Endodermal cell (in vitro differentiated cells): ENCODE measurements around the gene RIMBP2. TPM values are rescaled to one million over a fixed set of nuclear protein-coding genes. Genes with fewer than 3 reads are reported as not detected.

ENCODE experiments used
- DNase-seq: peaks from one replicate; pipeline ENCODE4 v3.0.0-alpha.2; 2017
- H3K27ac ChIP-seq: 2 replicates; pipeline ENCODE4 v1.5.1; 2013; ENCODE audit warnings: mild to moderate bottlenecking, low read depth, low read length, moderate library complexity
- H3K27me3 ChIP-seq: 2 replicates; pipeline ENCODE4 v1.6.1; 2013; ENCODE audit warnings: mild to moderate bottlenecking, low read length, moderate library complexity; ENCODE audit not compliant: insufficient read depth, control insufficient read depth, poor library complexity, severe bottlenecking
- H3K36me3 ChIP-seq: 2 replicates; pipeline ENCODE4 v1.7.0; 2013; ENCODE audit warnings: mild to moderate bottlenecking, low read length, moderate library complexity; ENCODE audit not compliant: control insufficient read depth, insufficient read depth
- H3K4me1 ChIP-seq: one replicate; pipeline ENCODE4 v1.7.0; 2013; ENCODE audit warnings: low read length; ENCODE audit not compliant: control insufficient read depth, insufficient read depth
- H3K4me3 ChIP-seq: 2 replicates; pipeline ENCODE4 v1.5.1; 2013; ENCODE audit warnings: mild to moderate bottlenecking, low read length, moderate library complexity
- H3K9ac ChIP-seq: 2 replicates; pipeline ENCODE4 v1.6.1; 2013; ENCODE audit warnings: mild to moderate bottlenecking, low read length, moderate library complexity; ENCODE audit not compliant: poor library complexity, severe bottlenecking; ENCODE audit errors: extremely low read depth
- H3K9me3 ChIP-seq: 2 replicates; pipeline ENCODE4 v1.6.1; 2013; ENCODE audit warnings: mild to moderate bottlenecking, low read length, moderate library complexity; ENCODE audit not compliant: control insufficient read depth
- H3K27ac Mint-ChIP-seq: 2 replicates; pipeline ENCODE4 v1.8.0; 2020; ENCODE audit warnings: mixed read lengths
- H3K27me3 Mint-ChIP-seq: 2 replicates; pipeline ENCODE4 v1.8.0; 2021; ENCODE audit warnings: mild to moderate bottlenecking, mixed read lengths; ENCODE audit not compliant: insufficient read depth
- H3K36me3 Mint-ChIP-seq: 2 replicates; pipeline ENCODE4 v1.8.0; 2020; ENCODE audit warnings: low read depth, mixed read lengths
- H3K4me1 Mint-ChIP-seq: 2 replicates; pipeline ENCODE4 v1.8.0; 2020; ENCODE audit warnings: mixed read lengths
- H3K4me3 Mint-ChIP-seq: 2 replicates; pipeline ENCODE4 v1.8.0; 2020; ENCODE audit warnings: mild to moderate bottlenecking, moderate library complexity, mixed read lengths
- H3K9me3 Mint-ChIP-seq: 2 replicates; pipeline ENCODE4 v1.8.0; 2020; ENCODE audit warnings: mild to moderate bottlenecking, mixed read lengths
- WGBS, 2 experiments: methylation state at CpG; one replicate each; pipeline versions ENCODE4 v1.1.5 to v1.1.7; 2013; ENCODE audit warnings: missing lambda C conversion rate in 2 of 2, mixed read lengths in 1 of 2; ENCODE audit not compliant: insufficient coverage in 1 of 2, insufficient read length in 1 of 2; 5-methylcytosine and 5-hydroxymethylcytosine counted together
- total RNA-seq, 2 donors: library from RNA; stranded (reverse); fragmentation: NEBNext Ultra II Directional in 1 of 2; extraction: Animal tissue kit (Norgen Biotek cat#: 25700) in 1 of 2; gene quantifications; 2 replicates in 1 of 2; 3 replicates in 1 of 2; pipeline ENCODE4 v1.2.1, GENCODE V29; 2021
- TF ChIP-seq, protein P1 (sequence below): fragments of 200-600 bp; sonication (generic); conservative IDR thresholded peaks from 2 replicates; pipeline ENCODE4 v1.5.0; 2021; ENCODE audit warnings: antibody characterized with exemption, mild to moderate bottlenecking

Gene RIMBP2
- total RNA-seq, 2 donors from 2014 or later, result 0.13 to 3.4 TPM

DNA sequence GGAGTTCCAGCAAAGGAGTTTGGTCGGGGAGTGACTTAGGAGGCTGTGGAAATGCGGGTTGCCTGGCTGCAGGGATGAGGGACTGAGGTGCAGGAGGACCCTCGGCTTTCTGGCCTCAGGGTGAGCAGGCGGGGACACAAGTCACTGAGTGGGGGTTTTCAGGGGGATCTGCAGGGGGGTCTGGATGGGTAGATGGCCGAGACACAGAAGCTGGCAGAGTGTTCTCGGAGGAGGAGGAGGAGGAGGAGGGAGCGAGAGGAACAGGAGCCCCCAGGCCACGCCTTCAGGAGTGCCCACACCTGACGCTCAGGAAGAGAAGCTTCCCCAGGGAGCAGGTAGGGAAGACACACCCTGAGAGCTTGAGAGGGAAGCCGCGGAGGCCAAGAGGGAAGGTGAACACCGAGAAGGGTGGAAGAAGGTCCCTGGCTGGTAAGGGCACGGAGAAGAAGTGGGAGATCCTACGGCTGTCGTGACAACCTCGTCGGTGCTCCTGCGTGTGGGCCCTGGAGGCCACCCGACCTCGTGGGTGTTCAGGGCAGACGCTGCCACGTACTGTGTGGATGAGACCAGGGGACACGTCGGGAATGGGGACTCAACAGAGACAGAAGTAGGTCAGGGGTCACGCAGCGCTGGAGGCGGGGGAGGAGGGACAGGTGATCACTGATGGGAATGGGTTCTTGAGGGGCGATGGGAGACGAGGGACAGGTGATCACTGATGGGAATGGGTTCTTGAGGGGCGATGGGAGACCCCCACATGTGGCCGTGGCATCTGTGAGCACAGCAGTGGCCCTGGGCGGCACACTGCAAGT is 269.0 kb downstream of the RIMBP2 start:
- 92 to 95% methylated on average over 17 to 32 of the region's 32 CpGs for WGBS, 2 experiments
- DNase-seq, result no peak
- Mint-ChIP-seq H3K27me3 (no peaks in the 10 kb centered on the region), H3K4me1 (no peaks in the 10 kb centered on the region), H3K4me3 (no peak overlapping the region), H3K27ac (no peak overlapping the region), H3K36me3 (no peaks in the 10 kb centered on the region), H3K9me3 (no peaks in the 10 kb centered on the region)
- Histone ChIP-seq H3K27me3 (no peaks in the 10 kb centered on the region), H3K9me3 (no peaks in the 10 kb centered on the region), H3K27ac (no peak overlapping the region), H3K4me3 (no peak overlapping the region), H3K36me3 (no peaks in the 10 kb centered on the region), H3K4me1 (no peaks in the 10 kb centered on the region), H3K9ac (no peak overlapping the region)
- TF ChIP-seq, protein P1, sequence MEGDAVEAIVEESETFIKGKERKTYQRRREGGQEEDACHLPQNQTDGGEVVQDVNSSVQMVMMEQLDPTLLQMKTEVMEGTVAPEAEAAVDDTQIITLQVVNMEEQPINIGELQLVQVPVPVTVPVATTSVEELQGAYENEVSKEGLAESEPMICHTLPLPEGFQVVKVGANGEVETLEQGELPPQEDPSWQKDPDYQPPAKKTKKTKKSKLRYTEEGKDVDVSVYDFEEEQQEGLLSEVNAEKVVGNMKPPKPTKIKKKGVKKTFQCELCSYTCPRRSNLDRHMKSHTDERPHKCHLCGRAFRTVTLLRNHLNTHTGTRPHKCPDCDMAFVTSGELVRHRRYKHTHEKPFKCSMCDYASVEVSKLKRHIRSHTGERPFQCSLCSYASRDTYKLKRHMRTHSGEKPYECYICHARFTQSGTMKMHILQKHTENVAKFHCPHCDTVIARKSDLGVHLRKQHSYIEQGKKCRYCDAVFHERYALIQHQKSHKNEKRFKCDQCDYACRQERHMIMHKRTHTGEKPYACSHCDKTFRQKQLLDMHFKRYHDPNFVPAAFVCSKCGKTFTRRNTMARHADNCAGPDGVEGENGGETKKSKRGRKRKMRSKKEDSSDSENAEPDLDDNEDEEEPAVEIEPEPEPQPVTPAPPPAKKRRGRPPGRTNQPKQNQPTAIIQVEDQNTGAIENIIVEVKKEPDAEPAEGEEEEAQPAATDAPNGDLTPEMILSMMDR, result no peak

DNA sequence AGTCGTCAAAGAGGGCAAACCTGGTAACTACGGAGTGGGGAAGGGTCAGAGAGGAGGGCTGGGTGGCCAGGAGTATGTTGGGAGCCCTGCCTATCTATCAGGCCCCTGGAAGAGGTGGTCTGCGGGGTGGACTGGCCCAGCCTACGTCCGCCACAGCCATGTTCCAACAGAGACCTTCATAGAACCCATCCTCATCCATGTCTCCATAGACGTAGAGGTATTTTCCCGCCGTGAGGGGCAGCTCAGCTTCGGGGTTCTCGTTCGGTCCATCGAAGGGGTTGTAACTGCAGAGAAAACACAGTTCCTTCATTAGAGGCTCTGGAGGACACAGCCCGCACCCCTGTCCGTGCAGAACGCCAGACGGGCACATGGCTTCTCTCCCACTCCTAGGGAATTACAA is 271.1 kb downstream of the RIMBP2 start:
- no peak overlapping the region for H3K27ac Mint-ChIP-seq
- Histone ChIP-seq H3K9me3 (no peaks in the 10 kb centered on the region), H3K4me3 (no peak overlapping the region), H3K27ac (no peak overlapping the region), H3K36me3 (no peaks in the 10 kb centered on the region), H3K4me1 (no peaks in the 10 kb centered on the region), H3K27me3 (no peaks in the 10 kb centered on the region), H3K9ac (no peak overlapping the region)
- H3K4me3 Mint-ChIP-seq, result no peak overlapping the region
- no peaks in the 10 kb centered on the region for H3K9me3 Mint-ChIP-seq
- WGBS, 2 experiments, result 93 to 95% methylated on average over 11 to 16 of the region's 16 CpGs
- no peaks in the 10 kb centered on the region for H3K36me3 Mint-ChIP-seq
- no peaks in the 10 kb centered on the region for H3K27me3 Mint-ChIP-seq
- TF ChIP-seq, protein P1, result no peak
- H3K4me1 Mint-ChIP-seq, result no peaks in the 10 kb centered on the region
- no peak for DNase-seq

DNA sequence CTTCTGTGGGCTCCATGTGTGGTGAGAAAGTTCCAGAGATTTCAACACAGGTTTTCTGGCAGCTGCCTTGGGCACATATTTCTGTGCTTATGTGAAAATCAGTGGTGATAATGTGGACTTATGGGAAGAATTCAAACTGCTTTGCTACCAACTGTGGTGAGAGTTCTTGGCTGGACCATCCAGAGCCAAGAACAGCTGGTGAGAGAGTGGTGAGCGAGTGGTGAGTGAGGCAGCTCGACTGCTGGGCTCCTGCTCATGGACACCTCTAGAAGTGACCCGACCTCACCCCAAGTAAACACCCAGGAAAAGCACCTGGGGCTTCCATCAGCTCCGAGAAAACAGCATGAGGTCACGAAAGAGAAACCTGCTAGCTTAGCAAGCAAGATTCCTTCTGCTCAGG is 272.0 kb downstream of the RIMBP2 start:
- no peak overlapping the region for H3K4me3 ChIP-seq
- Mint-ChIP-seq H3K9me3 (no peaks in the 10 kb centered on the region), H3K4me3 (no peak overlapping the region), H3K27me3 (no peaks in the 10 kb centered on the region), H3K36me3 (peaks cover under 1% of the 10 kb centered on the region), H3K4me1 (no peaks in the 10 kb centered on the region), H3K27ac (no peak overlapping the region)
- TF ChIP-seq, protein P1, result no peak
- WGBS, 2 experiments, result 49 to 83% methylated on average over 2 to 5 of the region's 5 CpGs
- no peaks in the 10 kb centered on the region for H3K36me3 ChIP-seq
- no peak overlapping the region for H3K27ac ChIP-seq
- no peaks in the 10 kb centered on the region for H3K27me3 ChIP-seq
- H3K4me1 ChIP-seq, result no peaks in the 10 kb centered on the region
- H3K9me3 ChIP-seq, result no peaks in the 10 kb centered on the region
- DNase-seq, result no peak
- no peak overlapping the region for H3K9ac ChIP-seq
